ENCODE measurements around the gene NCR1.

DNA sequence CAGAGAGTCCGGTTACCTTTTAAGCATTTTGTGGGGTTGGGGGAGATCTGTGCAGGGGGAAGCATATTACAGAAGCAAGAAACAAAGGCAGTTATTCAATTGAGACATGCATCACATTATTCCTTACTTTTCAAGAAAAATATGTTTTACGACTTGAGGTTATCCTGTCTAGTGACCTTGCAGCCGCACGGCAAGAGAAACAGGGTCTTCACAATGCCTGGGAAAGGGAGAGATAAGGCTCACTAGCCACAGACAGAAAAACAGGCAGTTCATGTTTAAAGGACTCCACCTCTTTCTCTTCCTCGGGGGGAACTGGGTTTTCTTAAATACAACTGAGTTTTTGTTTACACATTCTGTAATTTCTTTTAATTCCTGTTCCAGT, 536 bp upstream of the NCR1 start:
- TF ChIP-seq, protein P1, sequence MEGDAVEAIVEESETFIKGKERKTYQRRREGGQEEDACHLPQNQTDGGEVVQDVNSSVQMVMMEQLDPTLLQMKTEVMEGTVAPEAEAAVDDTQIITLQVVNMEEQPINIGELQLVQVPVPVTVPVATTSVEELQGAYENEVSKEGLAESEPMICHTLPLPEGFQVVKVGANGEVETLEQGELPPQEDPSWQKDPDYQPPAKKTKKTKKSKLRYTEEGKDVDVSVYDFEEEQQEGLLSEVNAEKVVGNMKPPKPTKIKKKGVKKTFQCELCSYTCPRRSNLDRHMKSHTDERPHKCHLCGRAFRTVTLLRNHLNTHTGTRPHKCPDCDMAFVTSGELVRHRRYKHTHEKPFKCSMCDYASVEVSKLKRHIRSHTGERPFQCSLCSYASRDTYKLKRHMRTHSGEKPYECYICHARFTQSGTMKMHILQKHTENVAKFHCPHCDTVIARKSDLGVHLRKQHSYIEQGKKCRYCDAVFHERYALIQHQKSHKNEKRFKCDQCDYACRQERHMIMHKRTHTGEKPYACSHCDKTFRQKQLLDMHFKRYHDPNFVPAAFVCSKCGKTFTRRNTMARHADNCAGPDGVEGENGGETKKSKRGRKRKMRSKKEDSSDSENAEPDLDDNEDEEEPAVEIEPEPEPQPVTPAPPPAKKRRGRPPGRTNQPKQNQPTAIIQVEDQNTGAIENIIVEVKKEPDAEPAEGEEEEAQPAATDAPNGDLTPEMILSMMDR (conservative IDR thresholded peaks at IDR 0.05): no peak
- TF ChIP-seq ZFX (IDR thresholded peaks at IDR 0.05): no peak
